Loucy (cell line): Measurements from ENCODE around the gene SDHAF2.

Experiments
- CTCF ChIP-seq: fragments of 200-600 bp; sonication (generic); conservative IDR thresholded peaks from 2 replicates; pipeline ENCODE4 v1.5.1; 2014; ENCODE audit warnings: mild to moderate bottlenecking, antibody characterized with exemption, low read length
- EZH2phosphoT487 ChIP-seq: fragments of 200-600 bp; IDR thresholded peaks from 2 replicates; pipeline ENCODE4 v1.6.1; 2018; ENCODE audit warnings: antibody characterized with exemption, mild to moderate bottlenecking, moderate library complexity, borderline replicate concordance

- TF ChIP-seq CTCF (no peak), EZH2phosphoT487 (no peak)
Measured at GRCh38 chr11:61416941-61417340, 13.0 kb upstream of the SDHAF2 start.
